SK-N-SH (cell line): Measurements from ENCODE around the gene OSBPL10. TPM values are rescaled to one million over a fixed set of nuclear protein-coding genes. Genes with fewer than 3 reads are reported as not detected.

ENCODE experiments used
- CTCF ChIA-PET: fragments of 300-600, 350-600 bp; formaldehyde crosslinking; extraction: SDS; loops from one replicate; lab custom pipeline; 2021; lab: Yijun Ruan, JAX
- POLR2A ChIA-PET: fragments of 350-600 bp; sonication (Branson Sonifier 250); formaldehyde crosslinking; extraction: SDS; loops from one replicate; lab custom pipeline; 2020; ENCODE audit warnings: antibody characterized with exemption, inconsistent platforms; lab: Yijun Ruan, JAX
- DNase-seq: peaks from one replicate; pipeline ENCODE4 v3.0.0; 2012
- H2AFZ ChIP-seq: fragments of 200-600 bp; sonication (generic); 2 replicates; pipeline ENCODE4 v1.8.1; 2016; ENCODE audit warnings: antibody characterized with exemption, mild to moderate bottlenecking, low read depth
- H3F3A ChIP-seq: fragments of 200-600 bp; sonication (generic); replicated peaks from 2 replicates; pipeline ENCODE3; 2016; ENCODE audit warnings: antibody characterized with exemption, mild to moderate bottlenecking; ENCODE audit not compliant: insufficient read depth
- H3K27ac ChIP-seq, 2 experiments: fragments of 200-500 bp in 1 of 2; fragments of 200-600 bp in 1 of 2; sonication (Bioruptor generic) in 1 of 2; sonication (generic), shearing (Covaris generic) in 1 of 2; 2 replicates each; pipeline versions ENCODE4 v1.5.1 to v1.6.1; 2014 to 2016; ENCODE audit warnings: low read depth in 2 of 2, inconsistent platforms in 1 of 2, low read length in 1 of 2, mild to moderate bottlenecking in 1 of 2, mixed read lengths in 1 of 2
- H3K27me3 ChIP-seq: fragments of 200-600 bp; sonication (generic), shearing (Covaris generic); 2 replicates; pipeline ENCODE4 v1.6.1; 2016; ENCODE audit warnings: mixed run types; ENCODE audit not compliant: insufficient read depth
- H3K36me3 ChIP-seq, 2 experiments: fragments of 200-500 bp in 1 of 2; fragments of 200-600 bp in 1 of 2; sonication (Bioruptor generic) in 1 of 2; sonication (generic) in 1 of 2; replicated peaks in 1 of 2; 2 replicates each; pipeline versions ENCODE3 to v1.5.1; 2014 to 2016; ENCODE audit warnings: low read length in 1 of 2, mild to moderate bottlenecking in 1 of 2; ENCODE audit not compliant: insufficient read depth in 2 of 2, control insufficient read depth in 1 of 2
- H3K4me1 ChIP-seq, 2 experiments: fragments of 200-500 bp in 1 of 2; fragments of 200-600 bp in 1 of 2; sonication (Bioruptor generic) in 1 of 2; sonication (generic), shearing (Covaris generic) in 1 of 2; 2 replicates each; pipeline versions ENCODE4 v1.5.1 to v1.6.1; 2014 to 2016; ENCODE audit warnings: low read depth in 1 of 2, low read length in 1 of 2, mixed run types in 1 of 2; ENCODE audit not compliant: insufficient read depth in 2 of 2, control insufficient read depth in 1 of 2
- H3K4me2 ChIP-seq: fragments of 200-600 bp; sonication (generic), shearing (Covaris generic); 2 replicates; pipeline ENCODE4 v1.6.1; 2017; ENCODE audit warnings: mixed run types
- H3K4me3 ChIP-seq, 2 experiments: fragments of 200-500 bp in 1 of 2; fragments of 200-600 bp in 1 of 2; sonication (Bioruptor generic) in 1 of 2; sonication (generic), shearing (Covaris generic) in 1 of 2; 2 replicates each; pipeline versions ENCODE4 v1.5.1 to v1.8.1; 2014 to 2016; ENCODE audit warnings: low read depth in 2 of 2, inconsistent platforms in 1 of 2, low read length in 1 of 2, mild to moderate bottlenecking in 1 of 2, mixed read lengths in 1 of 2, moderate library complexity in 1 of 2
- H3K79me2 ChIP-seq: fragments of 200-600 bp; sonication (generic); 2 replicates; pipeline ENCODE4 v1.8.1; 2017; ENCODE audit warnings: mild to moderate bottlenecking; ENCODE audit not compliant: insufficient read depth
- H3K9ac ChIP-seq: fragments of 200-600 bp; sonication (generic); 2 replicates; pipeline ENCODE4 v1.6.1; 2017; ENCODE audit warnings: mixed run types
- H3K9me2 ChIP-seq: fragments of 200-600 bp; sonication (generic); 2 replicates; pipeline ENCODE4 v1.6.1; 2017; ENCODE audit warnings: mixed run types
- H3K9me3 ChIP-seq: fragments of 200-600 bp; sonication (generic); 2 replicates; pipeline ENCODE4 v1.6.1; 2017; ENCODE audit warnings: mixed run types, mild to moderate bottlenecking, moderate library complexity
- H4K20me1 ChIP-seq: fragments of 200-600 bp; sonication (generic); 2 replicates; pipeline ENCODE4 v1.6.1; 2017; ENCODE audit warnings: mild to moderate bottlenecking, mixed run types; ENCODE audit not compliant: insufficient read depth
- CHD2 ChIP-seq: fragments of 150-350 bp; IDR thresholded peaks from 2 replicates; pipeline ENCODE4 v1.6.1; 2018; ENCODE audit warnings: low read length; ENCODE audit not compliant: partially characterized antibody
- CTCF ChIP-seq: fragments of 200-600 bp; sonication (generic); IDR thresholded peaks from 2 replicates; pipeline ENCODE4 v1.6.1; 2017; ENCODE audit warnings: antibody characterized with exemption, mild to moderate bottlenecking, moderate library complexity
- ELF1 ChIP-seq: IDR thresholded peaks from 2 replicates; pipeline ENCODE4 v1.4.0; 2012
- GABPA ChIP-seq: IDR thresholded peaks from 2 replicates; pipeline ENCODE4 v1.4.0; 2012; ENCODE audit warnings: low read depth, mild to moderate bottlenecking
- JUND ChIP-seq: IDR thresholded peaks from 2 replicates; pipeline ENCODE4 v1.4.0; 2012
- MXI1 ChIP-seq: IDR thresholded peaks from 2 replicates; pipeline ENCODE4 v1.6.1; 2012; ENCODE audit warnings: mild to moderate bottlenecking, low read depth, low read length, improper control_type of control experiment
- NRF1 ChIP-seq: IDR thresholded peaks from 2 replicates; pipeline ENCODE4 v1.6.1; 2012; ENCODE audit warnings: low read depth, mild to moderate bottlenecking, low read length
- POLR2AphosphoS5 ChIP-seq: IDR thresholded peaks from 2 replicates; pipeline ENCODE4 v1.6.1; 2012; ENCODE audit warnings: low read depth, low read length
- RCOR1 ChIP-seq: fragments of 150-350 bp; IDR thresholded peaks from 2 replicates; pipeline ENCODE4 v1.6.1; 2017; ENCODE audit warnings: antibody characterized with exemption, low read length
- RXRA ChIP-seq: IDR thresholded peaks from 2 replicates; pipeline ENCODE4 v1.4.0; 2012; ENCODE audit warnings: low read depth, mild to moderate bottlenecking, borderline replicate concordance
- SIN3A ChIP-seq: IDR thresholded peaks from 2 replicates; pipeline ENCODE4 v1.6.1; 2012; ENCODE audit warnings: low read depth, mild to moderate bottlenecking, low read length, moderate library complexity, borderline replicate concordance
- SMC3 ChIP-seq: IDR thresholded peaks from 2 replicates; pipeline ENCODE4 v1.6.1; 2012; ENCODE audit warnings: low read depth, low read length, improper control_type of control experiment
- TEAD4 ChIP-seq: IDR thresholded peaks from 2 replicates; pipeline ENCODE4 v1.4.0; 2012; ENCODE audit warnings: mild to moderate bottlenecking, borderline replicate concordance; ENCODE audit not compliant: insufficient read depth
- USF1 ChIP-seq: IDR thresholded peaks from 2 replicates; pipeline ENCODE4 v1.4.0; 2012; ENCODE audit warnings: low read depth, borderline replicate concordance
- USF2 ChIP-seq: fragments of 150-350 bp; IDR thresholded peaks from 2 replicates; pipeline ENCODE4 v1.6.1; 2017; ENCODE audit warnings: antibody characterized with exemption, low read length, low read depth, borderline replicate concordance
- YY1 ChIP-seq: IDR thresholded peaks from 2 replicates; pipeline ENCODE4 v1.4.0; 2012; ENCODE audit warnings: low read depth, mild to moderate bottlenecking
- ZBTB33 ChIP-seq: IDR thresholded peaks from 2 replicates; pipeline ENCODE4 v1.4.0; 2012; ENCODE audit warnings: low read depth, borderline replicate concordance
- polyA plus RNA-seq, 3 experiments: library from polyadenylated mRNA; depleted of rRNA; stranded (reverse); fragments of >200 nt; gene quantifications; 2 replicates each; pipeline ENCODE4 v1.2.3, GENCODE V29; 2012

OSBPL10 gene
- polyA plus RNA-seq, 1 of the 3 experiments (the other 2 are of a cell fraction) = 0.12 TPM

DNA sequence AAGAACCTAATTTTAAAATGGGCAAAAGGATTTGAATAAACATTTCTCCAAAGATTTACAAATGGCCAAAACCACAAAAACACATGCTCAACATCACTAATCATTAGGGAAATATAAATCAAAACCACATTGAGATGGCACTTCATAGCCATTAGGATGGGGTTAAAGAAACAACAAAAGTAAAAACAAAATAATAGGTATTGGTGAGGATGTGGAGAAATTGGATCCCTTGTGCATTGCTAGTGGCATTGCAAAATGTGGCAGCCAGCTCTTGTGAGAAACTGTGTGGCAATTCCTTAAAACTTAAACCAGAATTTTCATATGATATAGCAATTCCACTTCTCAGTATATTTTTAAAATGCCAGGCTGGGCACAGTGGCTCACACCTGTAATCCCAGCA lies 321.8 kb downstream of the OSBPL10 start:
- Histone ChIP-seq H3K4me3 (no peak overlapping the region), H3K27ac (no peak overlapping the region), H3K4me2 (no peak overlapping the region), H4K20me1 (no peaks in the 10 kb centered on the region), H3K9me2 (no peaks in the 10 kb centered on the region), H2AFZ (no peak overlapping the region), H3F3A (no peaks in the 10 kb centered on the region), H3K4me1 (no peaks in the 10 kb centered on the region), H3K27me3 (no peaks in the 10 kb centered on the region), H3K36me3 (no peaks in the 10 kb centered on the region), H3K9ac (no peak overlapping the region), H3K9me3 (peaks cover 13% of the 10 kb centered on the region; the same call in 1 of the 2 replicates), H3K79me2 (no peaks in the 10 kb centered on the region)
- DNase-seq = no peak
- CTCF ChIA-PET = interaction anchor here (1.3 kb wide), 1 partner anchor 12 kb away, joined by 3 read pairs; no protein-coding TSS in a partner anchor
- POLR2A ChIA-PET = no interaction called here
- no peak for TF ChIP-seq ZBTB33
- no peak for TF ChIP-seq JUND
- no peak for TF ChIP-seq ELF1
- TF ChIP-seq RXRA = no peak
- no peak for TF ChIP-seq TEAD4
- no peak for TF ChIP-seq POLR2AphosphoS5
- TF ChIP-seq USF1 = no peak
- TF ChIP-seq USF2 = no peak
- no peak for TF ChIP-seq GABPA
- no peak for TF ChIP-seq SIN3A

DNA sequence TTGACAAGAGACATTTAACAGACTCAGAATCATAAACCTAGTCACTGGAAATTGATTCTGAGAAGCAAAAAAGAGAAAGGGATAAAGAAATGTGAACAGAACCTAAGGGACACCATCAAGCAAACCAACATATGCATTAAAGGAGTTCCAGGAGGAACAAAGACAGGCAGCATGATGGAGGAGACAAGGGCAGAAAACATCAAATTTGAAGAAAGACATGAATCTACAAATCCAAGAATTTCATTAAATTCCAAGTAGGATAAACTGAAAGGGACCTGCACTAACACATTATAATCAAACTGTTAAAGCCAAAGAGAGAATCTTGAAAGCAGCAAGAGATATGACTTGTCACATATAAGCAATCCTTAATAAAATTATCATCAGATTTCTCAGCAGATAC lies 326.1 kb downstream of the OSBPL10 start:
- H3K9me2 ChIP-seq = no peaks in the 10 kb centered on the region
- H3K27me3 ChIP-seq = no peaks in the 10 kb centered on the region
- ChIA-PET POLR2A (no interaction called here), CTCF (no interaction called here)
- H4K20me1 ChIP-seq = no peaks in the 10 kb centered on the region
- no peaks in the 10 kb centered on the region for H3K36me3 ChIP-seq
- peaks cover 34% of the 10 kb centered on the region; the same call in 1 of the 2 replicates for H3K9me3 ChIP-seq
- H3K4me3 ChIP-seq = no peak overlapping the region
- DNase-seq = no peak
- no peaks in the 10 kb centered on the region for H3K4me1 ChIP-seq
- no peak overlapping the region for H2AFZ ChIP-seq
- no peak overlapping the region for H3K9ac ChIP-seq
- no peak overlapping the region for H3K4me2 ChIP-seq
- no peak overlapping the region for H3K27ac ChIP-seq
- TF ChIP-seq GABPA = no peak
- no peak for TF ChIP-seq SMC3
- no peak for TF ChIP-seq POLR2AphosphoS5
- no peak for TF ChIP-seq NRF1
- no peak for TF ChIP-seq YY1
- TF ChIP-seq CTCF = no peak
- TF ChIP-seq MXI1 = no peak
- TF ChIP-seq CHD2 = no peak
- TF ChIP-seq RCOR1 = no peak
- no peak for TF ChIP-seq ELF1
- no peaks in the 10 kb centered on the region for H3F3A ChIP-seq
- H3K79me2 ChIP-seq = no peaks in the 10 kb centered on the region
